A673 (cell line): ENCODE data around the gene SREBF2. TPM values are rescaled to one million over a fixed set of nuclear protein-coding genes. Genes with fewer than 3 reads are reported as not detected.

Experiments used
- BruUV-seq: library from RNA; stranded (reverse); fragments of 400-500 nt; replicated peaks from 2 replicates; lab custom pipeline; 2021; lab: Mats Ljungman, UMichigan
- CTCF ChIA-PET: fragments of 300-600 bp; sonication (Branson Sonifier 250); formaldehyde crosslinking; loops from one replicate; lab custom pipeline; 2022; ENCODE audit warnings: antibody characterized with exemption; lab: Charles Lee
- POLR2A ChIA-PET: fragments of 300-600 bp; sonication (Branson Sonifier 250); formaldehyde crosslinking; loops from one replicate; lab custom pipeline; 2022; ENCODE audit warnings: antibody characterized with exemption; ENCODE audit not compliant: low non-redundant PET; lab: Charles Lee
- DNase-seq: peaks from one replicate; pipeline ENCODE4 v3.0.0-alpha.2; 2015; ENCODE audit warnings: low spot score
- H3K27ac ChIP-seq: fragments of 200-600 bp; sonication (generic); 2 replicates; pipeline ENCODE4 v1.5.1; 2016; ENCODE audit warnings: mixed run types, low read depth, mild to moderate bottlenecking, mixed read lengths, antibody characterized with exemption, low read length; ENCODE audit not compliant: poor library complexity, severe bottlenecking
- H3K27me3 ChIP-seq: fragments of 200-600 bp; sonication (generic); replicated peaks from 2 replicates; pipeline ENCODE4 v1.6.1; 2017; ENCODE audit warnings: mixed run types, low read depth, mild to moderate bottlenecking, mixed read lengths, antibody characterized with exemption, low read length; ENCODE audit not compliant: insufficient read depth, poor library complexity
- H3K36me3 ChIP-seq: fragments of 200-600 bp; sonication (generic); 2 replicates; pipeline ENCODE4 v1.6.1; 2016; ENCODE audit warnings: mixed run types, mild to moderate bottlenecking, mixed read lengths, antibody characterized with exemption, low read length; ENCODE audit not compliant: insufficient read depth, poor library complexity, severe bottlenecking
- H3K4me1 ChIP-seq: fragments of 200-600 bp; sonication (generic); 2 replicates; pipeline ENCODE4 v1.6.1; 2017; ENCODE audit warnings: mixed run types, mild to moderate bottlenecking, mixed read lengths, antibody characterized with exemption, low read length; ENCODE audit not compliant: insufficient read depth, poor library complexity, severe bottlenecking
- H3K4me3 ChIP-seq: fragments of 200-600 bp; sonication (generic); 2 replicates; pipeline ENCODE4 v1.5.1; 2016; ENCODE audit warnings: low read depth, mixed run types, mild to moderate bottlenecking, mixed read lengths, low read length; ENCODE audit not compliant: poor library complexity, severe bottlenecking
- H3K9me3 ChIP-seq: fragments of 200-600 bp; sonication (generic); 2 replicates; pipeline ENCODE4 v1.6.1; 2016; ENCODE audit warnings: mixed run types, low read depth, mild to moderate bottlenecking, mixed read lengths, antibody characterized with exemption, low read length; ENCODE audit not compliant: poor library complexity, severe bottlenecking
- EZH2 ChIP-seq: fragments of 200-600 bp; sonication (generic); IDR thresholded peaks from 2 replicates; pipeline ENCODE4 v1.6.1; 2017; ENCODE audit warnings: borderline replicate concordance, low read depth, mild to moderate bottlenecking, mixed read lengths, antibody characterized with exemption, low read length; ENCODE audit not compliant: poor library complexity, severe bottlenecking
- intact Hi-C: fragments of 100-400 bp; cut with micrococcal nuclease; formaldehyde crosslinking; loops from one replicate; pipeline ENCODE4 v1.10.0; 2022; ENCODE audit not compliant: unreplicated experiment
- total RNA-seq: library from RNA; stranded (reverse); gene quantifications from 2 replicates; pipeline ENCODE4 v1.2.3, GENCODE V29; 2021
- TF ChIP-seq, protein P1 (sequence below): fragments of 300-800, 200-600 bp; sonication (generic); conservative IDR thresholded peaks from 2 replicates; pipeline ENCODE4 v1.5.1; 2017; ENCODE audit warnings: low read depth, mild to moderate bottlenecking, antibody characterized with exemption, low read length, moderate library complexity, mixed read lengths

The SREBF2 gene
- total RNA-seq, 1 experiment from 2014 or later, result 141 TPM

DNA sequence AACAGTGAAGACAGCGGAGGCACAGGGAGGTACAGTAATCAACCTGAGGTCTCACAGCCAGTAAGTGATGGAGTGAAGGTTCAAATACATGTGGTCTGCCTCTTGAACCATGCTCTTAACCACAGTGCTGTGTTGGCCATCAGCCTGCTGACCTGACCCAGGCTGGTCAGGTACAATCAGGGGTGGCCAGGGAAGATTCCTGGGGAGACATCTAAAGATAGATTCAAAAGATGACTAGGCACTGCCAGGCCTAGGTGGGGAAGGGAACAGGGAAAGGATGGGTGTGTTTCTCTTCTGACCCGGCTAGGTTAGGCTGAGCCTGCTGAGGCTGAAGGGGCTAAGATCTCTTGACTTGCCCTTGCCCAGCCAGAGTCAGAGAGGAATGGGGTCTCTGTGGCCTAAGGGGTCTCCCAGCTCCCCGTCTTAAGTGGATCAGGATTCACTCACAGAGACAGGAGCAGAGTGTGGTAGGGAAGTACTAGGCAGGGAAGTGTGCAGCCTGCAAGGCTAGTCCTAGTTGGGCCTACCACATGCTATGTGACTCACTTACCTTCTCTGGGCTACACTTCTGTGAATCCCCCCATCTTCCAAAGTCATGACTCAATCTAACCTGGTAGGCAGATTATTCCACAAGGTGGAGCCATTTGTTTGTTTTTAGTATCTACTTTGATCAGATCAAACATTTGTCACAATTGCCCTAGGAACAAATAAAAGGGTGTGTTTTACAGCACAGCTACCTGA is 10.4 kb upstream of the SREBF2 start:
- no TSS peak for BruUV-seq
- intact Hi-C loops, result loop anchor here (1.0 to 5.0 kb wide), 3 partner anchors 35 to 290 kb away; no protein-coding TSS in a partner anchor
- Histone ChIP-seq H3K4me1 (peaks cover 14% of the 10 kb centered on the region), H3K36me3 (peaks cover 10% of the 10 kb centered on the region), H3K27me3 (no peaks in the 10 kb centered on the region), H3K9me3 (no peaks in the 10 kb centered on the region), H3K27ac (peak overlapping the region; percentile 74), H3K4me3 (no peak overlapping the region)
- no peak for TF ChIP-seq EZH2
- TF ChIP-seq, protein P1, sequence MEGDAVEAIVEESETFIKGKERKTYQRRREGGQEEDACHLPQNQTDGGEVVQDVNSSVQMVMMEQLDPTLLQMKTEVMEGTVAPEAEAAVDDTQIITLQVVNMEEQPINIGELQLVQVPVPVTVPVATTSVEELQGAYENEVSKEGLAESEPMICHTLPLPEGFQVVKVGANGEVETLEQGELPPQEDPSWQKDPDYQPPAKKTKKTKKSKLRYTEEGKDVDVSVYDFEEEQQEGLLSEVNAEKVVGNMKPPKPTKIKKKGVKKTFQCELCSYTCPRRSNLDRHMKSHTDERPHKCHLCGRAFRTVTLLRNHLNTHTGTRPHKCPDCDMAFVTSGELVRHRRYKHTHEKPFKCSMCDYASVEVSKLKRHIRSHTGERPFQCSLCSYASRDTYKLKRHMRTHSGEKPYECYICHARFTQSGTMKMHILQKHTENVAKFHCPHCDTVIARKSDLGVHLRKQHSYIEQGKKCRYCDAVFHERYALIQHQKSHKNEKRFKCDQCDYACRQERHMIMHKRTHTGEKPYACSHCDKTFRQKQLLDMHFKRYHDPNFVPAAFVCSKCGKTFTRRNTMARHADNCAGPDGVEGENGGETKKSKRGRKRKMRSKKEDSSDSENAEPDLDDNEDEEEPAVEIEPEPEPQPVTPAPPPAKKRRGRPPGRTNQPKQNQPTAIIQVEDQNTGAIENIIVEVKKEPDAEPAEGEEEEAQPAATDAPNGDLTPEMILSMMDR, result peak; percentile 56
- CTCF ChIA-PET, result interaction anchor here (0.7 to 1.8 kb wide), 3 partner anchors 118 to 290 kb away, joined by 3 to 6 read pairs (median 3); no protein-coding TSS in a partner anchor
- POLR2A ChIA-PET, result no interaction called here
- peak; percentile 64 for DNase-seq

DNA sequence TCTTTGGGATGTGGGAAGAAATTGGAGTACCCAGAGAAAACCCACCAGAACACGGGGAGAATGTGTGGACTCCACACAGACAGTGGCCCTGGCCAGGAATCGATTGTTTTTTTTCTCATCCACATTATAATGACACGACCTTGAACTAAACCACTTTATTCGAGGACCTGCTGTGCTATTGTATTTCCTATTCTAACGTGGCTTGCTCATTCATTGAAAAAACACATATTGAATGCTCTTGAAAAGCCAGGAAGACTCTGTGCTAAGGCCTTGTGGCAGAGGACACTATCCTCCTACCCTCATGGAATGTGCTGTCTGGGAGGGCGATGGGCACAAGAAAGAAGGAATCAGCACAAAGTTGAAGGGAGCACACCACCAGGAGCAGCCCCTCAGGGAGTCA is 9.1 kb upstream of the SREBF2 start:
- CTCF ChIA-PET, result no interaction called here
- TF ChIP-seq, protein P1, result no peak
- no peak for TF ChIP-seq EZH2
- POLR2A ChIA-PET, result no interaction called here
- Histone ChIP-seq H3K27ac (no peak overlapping the region), H3K27me3 (no peaks in the 10 kb centered on the region), H3K36me3 (peaks cover 10% of the 10 kb centered on the region), H3K4me1 (peaks cover 14% of the 10 kb centered on the region), H3K9me3 (no peaks in the 10 kb centered on the region), H3K4me3 (no peak overlapping the region)
- intact Hi-C loops, result loop anchor here (1.0 to 5.0 kb wide), 2 partner anchors 34 to 289 kb away; no protein-coding TSS in a partner anchor
- no TSS peak for BruUV-seq
- no peak for DNase-seq

DNA sequence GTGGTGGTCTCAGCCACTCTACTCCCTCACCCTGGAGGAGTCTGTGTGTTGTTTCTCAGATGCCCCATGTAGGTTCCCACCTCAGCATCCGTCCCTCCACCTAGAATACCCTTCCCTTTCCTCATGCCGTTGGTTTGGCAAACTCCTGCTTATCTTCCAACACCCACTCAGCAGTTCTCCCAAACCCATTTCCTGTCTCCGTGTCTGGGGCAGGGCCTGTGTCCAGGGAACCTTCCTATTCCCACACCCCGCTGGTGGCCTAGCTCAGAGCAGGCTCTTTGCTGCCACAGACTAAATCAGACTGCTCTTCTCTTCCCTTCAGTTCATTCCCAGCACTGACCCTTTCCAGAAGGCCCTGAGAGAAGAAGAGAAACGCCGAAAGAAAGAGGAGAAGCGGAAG is 7.5 kb upstream of the SREBF2 start:
- POLR2A ChIA-PET, result no interaction called here
- H3K27me3 ChIP-seq, result no peaks in the 10 kb centered on the region
- H3K36me3 ChIP-seq, result peaks cover 10% of the 10 kb centered on the region
- no peak overlapping the region for H3K4me3 ChIP-seq
- no peak for DNase-seq
- no TSS peak for BruUV-seq
- peaks cover 14% of the 10 kb centered on the region for H3K4me1 ChIP-seq
- peak overlapping the region; percentile 58 for H3K27ac ChIP-seq
- TF ChIP-seq EZH2, result no peak
- TF ChIP-seq, protein P1, result no peak
- CTCF ChIA-PET, result no interaction called here
- intact Hi-C loops, result no loop called here
- no peaks in the 10 kb centered on the region for H3K9me3 ChIP-seq
